HCT116 (cell line): ENCODE data around the gene TNFRSF21.

ENCODE experiments used
- CEBPB ChIP-seq: IDR thresholded peaks from 2 replicates; pipeline ENCODE4 v1.6.1; 2012; ENCODE audit warnings: low read depth
- CTCF ChIP-seq, 3 experiments: fragments of 200-600 bp in 1 of 3; sonication (generic) in 1 of 3; IDR thresholded peaks in 2 of 3; conservative IDR thresholded peaks in 1 of 3; 2 replicates each; pipeline ENCODE4 v1.5.1; 2012 to 2017; ENCODE audit warnings: low read depth in 2 of 3, low read length in 2 of 3, antibody characterized with exemption in 1 of 3, borderline replicate concordance in 1 of 3, control low read depth in 1 of 3, mild to moderate bottlenecking in 1 of 3, mixed read lengths in 1 of 3, mixed run types in 1 of 3, moderate library complexity in 1 of 3; ENCODE audit not compliant: insufficient read depth in 1 of 3
- EGR1 ChIP-seq: IDR thresholded peaks from 2 replicates; pipeline ENCODE4 v1.6.1; 2012; ENCODE audit warnings: low read depth
- ELF1 ChIP-seq: IDR thresholded peaks from 2 replicates; pipeline ENCODE4 v1.6.1; 2012; ENCODE audit warnings: low read depth, borderline replicate concordance
- EZH2 ChIP-seq: fragments of 200-600 bp; sonication (generic); IDR thresholded peaks from 2 replicates; pipeline ENCODE4 v1.6.1; 2017; ENCODE audit warnings: antibody characterized with exemption, mixed run types
- EZH2phosphoT487 ChIP-seq: fragments of 200-600 bp; IDR thresholded peaks from 2 replicates; pipeline ENCODE4 v1.6.1; 2018; ENCODE audit warnings: antibody characterized with exemption, borderline replicate concordance
- MAX ChIP-seq: IDR thresholded peaks from 2 replicates; pipeline ENCODE4 v1.6.1; 2012
- POLR2A ChIP-seq: IDR thresholded peaks from 2 replicates; pipeline ENCODE4 v1.7.0; 2011; ENCODE audit warnings: borderline replicate concordance; ENCODE audit not compliant: insufficient read depth, insufficient read length; ENCODE audit errors: extremely low read depth
- POLR2AphosphoS5 ChIP-seq: IDR thresholded peaks from 2 replicates; pipeline ENCODE4 v1.6.1; 2011; ENCODE audit warnings: mild to moderate bottlenecking, low read depth, low read length, moderate library complexity
- REST ChIP-seq: IDR thresholded peaks from 2 replicates; pipeline ENCODE4 v1.6.1; 2012; ENCODE audit warnings: low read depth
- SRF ChIP-seq: IDR thresholded peaks from 2 replicates; pipeline ENCODE4 v1.6.1; 2012; ENCODE audit warnings: low read depth
- YY1 ChIP-seq: IDR thresholded peaks from 2 replicates; pipeline ENCODE4 v1.6.1; 2011; ENCODE audit warnings: low read length, low read depth, moderate library complexity, mild to moderate bottlenecking; ENCODE audit not compliant: insufficient replicate concordance; ENCODE audit errors: extremely low read depth
- ZBTB33 ChIP-seq: IDR thresholded peaks from 2 replicates; pipeline ENCODE4 v1.6.1; 2011; ENCODE audit warnings: mild to moderate bottlenecking, low read length, moderate library complexity; ENCODE audit not compliant: insufficient replicate concordance; ENCODE audit errors: extremely low read depth
- ZNF274 ChIP-seq: fragments of 200-500 bp; sonication (Bioruptor generic); IDR thresholded peaks from 2 replicates; pipeline ENCODE4 v1.6.1; 2014; ENCODE audit warnings: mild to moderate bottlenecking, low read depth, low read length, inconsistent platforms

GRCh38 chr6:47231151-47231550 lies 78.6 kb downstream of the TNFRSF21 start:
- TF ChIP-seq CTCF (IDR thresholded peaks at IDR 0.05 in 2 of 3, conservative IDR thresholded peaks at IDR 0.05 in 1 of 3; ENCODE audit: borderline replicate concordance in 1 of 3, insufficient read depth in 1 of 3, low read depth in 2 of 3, low read length in 2 of 3): no peak
- no peak for TF ChIP-seq EZH2
- TF ChIP-seq SRF: no peak
- TF ChIP-seq EGR1: no peak
- TF ChIP-seq ZNF274: no peak
- TF ChIP-seq YY1: no peak
- no peak for TF ChIP-seq POLR2AphosphoS5
- TF ChIP-seq MAX: no peak
- no peak for TF ChIP-seq POLR2A
- no peak for TF ChIP-seq CEBPB
- TF ChIP-seq ELF1: no peak
- TF ChIP-seq REST: no peak
- TF ChIP-seq EZH2phosphoT487: no peak
- TF ChIP-seq ZBTB33: no peak
